ENCODE data around the gene M1AP.

M1AP gene, protein sequence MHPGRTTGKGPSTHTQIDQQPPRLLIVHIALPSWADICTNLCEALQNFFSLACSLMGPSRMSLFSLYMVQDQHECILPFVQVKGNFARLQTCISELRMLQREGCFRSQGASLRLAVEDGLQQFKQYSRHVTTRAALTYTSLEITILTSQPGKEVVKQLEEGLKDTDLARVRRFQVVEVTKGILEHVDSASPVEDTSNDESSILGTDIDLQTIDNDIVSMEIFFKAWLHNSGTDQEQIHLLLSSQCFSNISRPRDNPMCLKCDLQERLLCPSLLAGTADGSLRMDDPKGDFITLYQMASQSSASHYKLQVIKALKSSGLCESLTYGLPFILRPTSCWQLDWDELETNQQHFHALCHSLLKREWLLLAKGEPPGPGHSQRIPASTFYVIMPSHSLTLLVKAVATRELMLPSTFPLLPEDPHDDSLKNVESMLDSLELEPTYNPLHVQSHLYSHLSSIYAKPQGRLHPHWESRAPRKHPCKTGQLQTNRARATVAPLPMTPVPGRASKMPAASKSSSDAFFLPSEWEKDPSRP

DNA sequence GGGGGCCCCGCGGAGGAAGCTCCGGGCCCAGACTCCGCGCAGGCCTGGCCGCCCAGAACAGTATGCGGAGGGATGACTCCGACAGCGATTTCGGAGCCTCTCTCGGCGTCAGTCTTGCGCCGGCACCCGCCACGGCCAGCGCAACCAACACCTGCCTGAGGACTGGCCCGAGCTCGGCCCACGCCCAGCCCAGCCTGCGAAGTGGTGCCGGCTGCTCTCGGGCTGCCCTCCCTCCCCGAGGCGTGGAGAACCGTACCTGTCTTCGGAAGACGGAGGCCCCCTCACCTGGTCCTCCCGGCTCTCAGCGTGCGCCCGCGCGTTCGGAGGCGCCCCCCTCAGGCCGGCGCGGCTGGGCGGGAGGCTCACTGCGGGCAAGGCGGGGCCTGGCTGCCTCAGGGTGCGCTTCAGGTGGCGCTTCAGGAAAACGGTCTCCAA is at the start of gene M1AP:
Gene M1AP (minus strand): TSS at position 322 of the 435 bp plus-strand sequence. CDS start 8,055 bp downstream, outside the sequence.
- DNase-seq: no peak

DNA sequence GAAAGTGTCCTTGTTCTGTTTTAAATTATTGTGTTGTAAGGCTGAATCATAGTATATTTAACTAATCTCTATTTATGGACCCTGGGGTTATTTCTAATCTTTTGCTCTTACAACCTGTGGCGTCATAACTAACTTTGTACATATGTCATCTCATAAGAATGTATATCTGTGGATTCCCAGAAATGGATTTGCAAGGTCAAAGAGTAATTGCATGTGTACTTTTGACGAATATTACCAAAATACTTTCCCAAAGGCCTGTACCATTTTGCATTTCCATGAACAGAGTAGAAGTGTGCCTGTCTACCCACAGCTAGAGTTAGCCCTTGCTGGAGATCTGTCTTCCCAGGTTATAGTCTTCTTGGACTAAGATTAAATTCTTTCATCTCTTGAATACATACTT is 48.7 kb upstream of the M1AP start:
- no peak for DNase-seq

DNA sequence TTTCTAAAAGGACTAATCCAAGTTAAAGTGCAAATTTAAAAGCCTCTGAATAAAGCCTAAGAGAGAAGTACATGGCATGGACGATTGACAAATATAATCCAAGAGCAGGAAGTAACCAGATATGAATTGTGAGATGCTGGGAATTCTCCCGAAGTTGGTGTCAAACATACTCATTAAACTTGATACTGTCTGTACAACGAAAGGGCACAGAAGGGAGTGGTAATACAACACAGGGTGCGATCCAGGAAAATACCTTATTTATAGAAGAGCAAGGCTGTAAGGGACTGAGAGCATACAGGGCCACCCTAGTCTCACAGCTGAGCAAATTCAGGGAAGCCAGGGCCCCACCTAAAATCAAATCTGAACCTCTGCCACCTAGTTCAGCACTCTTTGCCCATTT is 47.5 kb upstream of the M1AP start:
- no peak for DNase-seq

DNA sequence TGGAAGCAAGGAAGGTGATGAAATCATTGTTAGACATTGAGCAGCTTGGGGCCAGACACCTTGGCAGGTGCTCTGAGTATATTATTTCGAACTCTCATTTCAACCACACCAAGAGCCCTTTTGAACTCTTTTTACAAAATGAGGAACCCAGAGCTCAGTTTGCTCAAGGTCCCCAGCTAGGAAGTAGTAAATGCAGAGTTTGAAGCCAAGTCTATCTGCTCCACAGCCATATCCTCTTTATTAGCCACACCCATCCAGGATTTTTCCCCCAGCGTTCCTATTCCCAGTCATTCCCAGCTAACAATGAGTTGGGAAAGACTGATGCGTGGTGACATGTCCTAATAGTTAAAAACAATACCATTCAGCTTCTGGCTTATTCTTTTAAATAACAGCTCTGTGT is 46.2 kb upstream of the M1AP start:
- no peak for DNase-seq

DNA sequence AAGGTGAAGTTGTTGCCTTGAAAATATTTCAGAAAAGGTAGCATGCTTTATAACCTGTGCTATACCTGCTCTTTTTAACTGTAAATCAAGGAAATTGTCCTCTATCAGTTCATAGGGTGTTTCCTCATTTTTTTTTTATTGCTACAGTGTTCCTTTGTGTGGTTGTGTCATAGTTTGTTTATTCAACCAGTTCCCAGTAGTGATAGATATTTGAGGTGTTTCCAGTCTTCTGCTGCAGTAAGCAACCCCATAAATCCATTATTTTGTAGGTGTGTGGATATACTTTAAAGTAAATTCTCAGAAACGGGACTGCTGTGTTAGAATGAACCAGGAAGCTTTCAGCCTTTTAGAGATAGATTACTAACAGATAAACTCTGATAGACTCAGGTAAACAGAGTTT is 45.5 kb upstream of the M1AP start:
- DNase-seq: no peak

DNA sequence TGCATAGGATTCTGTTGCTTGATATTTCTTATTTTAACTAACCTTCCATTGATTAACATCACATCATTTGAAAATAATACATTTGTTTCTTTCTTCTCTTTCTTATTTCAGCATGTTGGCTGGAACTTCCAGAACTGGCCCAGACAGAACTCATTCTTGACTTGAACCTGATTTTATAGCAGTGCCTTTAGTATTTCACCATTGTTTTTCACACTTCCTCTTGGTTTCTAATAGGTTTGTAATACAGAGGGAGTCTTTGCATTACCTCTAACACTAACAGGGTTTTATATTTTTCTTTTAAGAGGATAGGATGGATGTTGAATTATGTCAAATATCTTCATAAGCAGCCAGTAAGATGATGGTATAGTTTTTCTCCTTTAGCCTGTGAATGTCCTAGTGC is 45.1 kb upstream of the M1AP start:
- DNase-seq: no peak

DNA sequence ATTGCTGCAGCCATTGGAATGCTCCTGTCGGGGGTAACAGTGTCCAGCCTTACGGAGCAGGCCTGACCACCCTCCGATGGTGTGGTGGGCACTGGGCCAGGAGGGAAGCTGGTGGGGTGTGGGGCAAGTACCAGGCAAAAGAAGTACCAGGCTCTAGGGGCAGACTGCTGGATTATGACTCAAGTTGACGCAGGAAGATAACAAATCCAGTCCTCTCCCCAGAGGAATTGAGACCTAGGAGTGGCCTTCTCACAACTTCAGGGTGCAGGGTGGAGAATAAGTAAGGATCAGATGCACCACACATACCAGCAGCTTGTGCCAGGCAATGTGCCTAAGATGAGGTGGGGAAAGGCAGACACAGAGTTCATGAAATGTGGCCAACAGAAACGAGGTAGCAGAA is 43.8 kb upstream of the M1AP start:
- DNase-seq: no peak

DNA sequence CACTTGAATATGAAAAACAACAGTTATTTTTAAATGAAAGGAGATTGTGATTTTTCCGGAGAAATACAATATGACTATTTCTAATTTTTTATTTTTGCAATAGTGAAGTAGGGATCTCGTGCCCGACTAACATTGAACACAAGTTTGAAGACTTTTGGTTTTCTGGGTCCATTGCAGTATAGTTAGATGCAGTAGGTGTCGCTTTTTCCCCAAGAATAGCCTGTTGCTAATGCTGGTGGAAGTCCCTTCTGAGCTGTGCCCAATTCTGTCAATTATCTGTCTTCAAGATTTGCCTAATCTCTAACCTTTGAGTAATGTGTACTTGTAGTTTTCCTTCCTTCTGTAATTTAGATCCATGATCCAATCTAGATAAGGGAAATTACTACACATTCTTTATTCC is 42.4 kb upstream of the M1AP start:
- DNase-seq: peak; percentile 27 to 63

DNA sequence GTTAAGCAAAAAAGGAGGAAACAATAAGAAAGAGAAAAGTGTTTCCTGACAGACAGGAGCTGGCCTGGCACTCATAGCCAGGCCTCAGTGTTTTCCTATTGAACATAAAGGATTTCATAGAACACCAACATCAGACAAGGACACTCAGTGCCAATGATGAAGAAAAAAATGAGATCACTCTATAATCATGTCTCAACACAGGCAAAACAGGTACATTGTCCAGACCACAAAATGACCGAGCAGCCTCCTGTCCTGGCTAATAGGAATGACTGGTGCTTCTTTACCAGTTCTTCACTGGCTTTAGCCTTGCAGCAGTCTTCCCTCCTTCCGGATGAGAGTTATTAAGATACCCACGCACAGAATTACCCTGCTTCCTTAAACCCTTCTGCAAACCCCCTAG is 41.5 kb upstream of the M1AP start:
- no peak for DNase-seq

DNA sequence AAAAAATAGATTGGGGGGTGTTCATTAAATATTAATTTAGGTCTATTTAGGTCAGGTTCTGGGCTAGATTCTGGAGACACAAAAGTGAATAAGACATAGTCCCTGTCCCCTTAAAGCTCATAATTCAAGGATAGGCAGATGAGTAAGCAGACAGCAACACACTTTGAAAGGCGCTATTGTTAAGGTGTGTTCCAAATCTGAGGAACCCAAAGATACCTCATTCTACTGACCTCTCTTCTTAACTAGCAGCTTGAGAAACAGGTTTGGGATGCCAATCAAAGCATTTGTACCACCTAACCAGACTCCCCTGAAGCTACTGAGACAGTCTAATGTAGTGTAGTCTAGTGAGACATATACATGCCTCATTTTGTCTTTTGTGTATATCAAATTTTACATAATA is 40.8 kb upstream of the M1AP start:
- no peak for DNase-seq

DNA sequence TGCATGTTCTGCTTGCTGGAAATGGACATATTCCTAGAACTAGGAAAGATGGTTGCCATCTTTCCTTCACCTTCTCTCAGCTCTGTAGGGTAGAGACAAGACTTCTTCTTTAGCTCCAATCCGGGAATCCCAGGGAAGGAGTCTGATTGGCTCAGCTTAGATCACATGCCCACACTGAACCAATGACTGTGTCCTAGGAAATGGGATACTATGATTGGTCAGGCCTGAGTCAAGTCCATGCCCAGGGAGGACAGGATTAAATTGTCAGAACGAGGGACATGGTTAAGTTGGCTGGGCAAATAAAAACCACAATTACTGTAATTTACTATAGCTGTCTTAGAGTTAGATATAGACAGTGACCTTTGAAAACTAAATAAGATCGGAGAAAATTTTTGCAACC is 37.3 kb upstream of the M1AP start:
- DNase-seq: no peak

DNA sequence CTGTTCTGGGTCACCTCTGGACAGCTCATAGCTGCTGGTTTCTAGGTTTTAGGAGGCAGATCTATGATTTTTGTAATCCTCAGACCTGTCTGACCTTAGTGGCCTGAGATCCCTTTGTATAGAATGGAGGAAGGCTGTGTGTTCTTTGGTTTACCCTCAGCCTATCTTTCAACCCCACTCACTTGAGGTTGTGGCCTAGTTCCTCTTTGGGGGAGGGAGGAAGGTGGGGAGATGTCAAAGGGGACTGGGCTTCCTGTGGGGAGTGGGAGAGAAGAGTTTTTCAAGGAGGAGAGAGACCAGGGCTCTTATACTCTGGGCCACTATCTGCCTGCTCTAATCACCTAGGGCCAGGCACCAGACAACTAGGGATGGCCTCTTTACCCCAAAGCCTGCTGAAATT is 34.4 kb upstream of the M1AP start:
- no peak for DNase-seq

DNA sequence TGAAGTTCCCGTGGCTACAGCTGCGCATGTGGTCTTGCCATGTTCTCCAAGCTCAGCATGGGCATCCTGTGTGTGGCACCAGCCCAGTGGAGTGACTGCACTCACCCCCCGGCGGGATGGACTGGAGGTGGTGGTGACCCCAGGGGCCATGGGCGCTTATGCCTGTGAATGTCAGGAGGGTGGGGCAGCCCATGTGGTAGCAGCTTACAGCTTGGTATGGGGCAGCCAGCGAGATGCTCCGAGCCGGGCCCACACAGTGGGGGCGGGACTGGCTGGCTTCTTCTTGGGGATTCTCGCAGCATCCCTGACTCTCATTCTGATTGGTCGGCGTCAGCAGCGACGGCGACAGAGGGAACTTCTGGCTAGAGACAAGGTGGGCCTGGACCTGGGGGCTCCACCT is 31.5 kb upstream of the M1AP start:
- no peak for DNase-seq

DNA sequence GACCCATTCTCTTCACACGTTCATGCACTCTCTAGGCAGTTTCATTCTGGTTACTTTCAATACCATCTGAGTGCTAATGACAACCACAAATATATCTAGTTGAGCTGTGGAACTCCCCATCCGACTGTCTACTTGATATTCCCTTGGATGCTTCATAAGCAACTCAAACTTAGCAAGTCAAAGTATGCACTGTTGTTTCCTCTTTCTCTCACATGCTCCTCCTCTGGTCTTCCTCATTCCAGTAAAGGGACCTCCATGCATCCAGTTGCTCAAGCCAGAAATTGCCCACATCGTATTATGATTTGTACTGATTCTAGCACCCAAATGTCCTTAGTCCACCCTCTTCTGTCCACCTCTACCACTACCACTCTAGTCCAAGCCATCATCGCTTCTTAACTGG is 28.2 kb upstream of the M1AP start:
- no peak for DNase-seq

DNA sequence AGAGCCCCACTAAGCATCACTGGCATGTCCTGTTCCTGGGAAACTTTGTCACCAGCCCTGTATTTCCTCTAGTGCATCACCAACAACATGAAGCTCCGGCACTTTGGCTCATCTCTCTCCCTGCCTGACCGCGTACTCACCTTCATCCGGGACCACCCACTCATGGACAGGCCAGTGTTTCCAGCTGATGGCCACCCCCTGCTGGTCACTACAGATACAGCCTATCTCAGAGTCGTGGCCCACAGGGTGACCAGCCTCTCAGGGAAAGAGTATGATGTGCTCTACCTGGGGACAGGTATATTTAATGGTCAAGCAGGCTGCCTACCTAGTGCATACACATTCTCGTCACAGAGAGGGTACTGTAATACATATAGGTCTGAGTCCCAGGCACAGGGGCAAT is 27.0 kb upstream of the M1AP start:
- no peak for DNase-seq

DNA sequence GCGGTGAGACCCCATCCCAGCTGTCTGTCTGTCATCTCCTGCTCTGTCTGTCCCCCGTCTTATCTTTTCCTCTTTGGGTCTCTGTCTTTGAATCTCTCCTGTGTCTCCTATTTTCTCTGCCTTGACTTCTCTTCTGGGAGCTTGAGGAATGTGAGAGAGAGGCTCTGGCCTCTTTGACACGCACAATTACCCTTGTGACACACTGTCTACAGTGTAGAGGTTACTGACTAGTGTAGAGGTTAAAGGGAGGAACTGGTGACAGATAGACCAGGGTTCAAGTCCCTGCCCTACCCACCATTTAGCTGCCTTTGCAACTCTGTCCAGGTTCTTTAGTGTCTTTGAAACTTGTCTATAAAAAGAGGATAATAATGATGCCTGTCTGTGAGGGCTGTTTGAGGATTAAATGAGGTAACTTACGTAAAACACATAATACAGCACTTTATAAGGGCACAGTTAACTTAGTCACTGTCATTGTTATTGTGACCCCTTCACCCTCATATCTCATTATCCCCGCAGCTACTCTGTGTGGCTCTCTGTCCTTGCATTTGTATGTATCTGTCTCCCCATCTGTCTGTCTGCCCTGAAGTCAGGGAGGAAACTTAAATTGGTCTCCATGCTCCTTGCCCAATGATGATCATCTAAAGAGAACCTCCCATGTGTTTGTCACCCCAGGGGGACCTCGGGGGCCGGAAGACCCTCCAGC is 25.8 kb upstream of the M1AP start:
- no peak for DNase-seq

DNA sequence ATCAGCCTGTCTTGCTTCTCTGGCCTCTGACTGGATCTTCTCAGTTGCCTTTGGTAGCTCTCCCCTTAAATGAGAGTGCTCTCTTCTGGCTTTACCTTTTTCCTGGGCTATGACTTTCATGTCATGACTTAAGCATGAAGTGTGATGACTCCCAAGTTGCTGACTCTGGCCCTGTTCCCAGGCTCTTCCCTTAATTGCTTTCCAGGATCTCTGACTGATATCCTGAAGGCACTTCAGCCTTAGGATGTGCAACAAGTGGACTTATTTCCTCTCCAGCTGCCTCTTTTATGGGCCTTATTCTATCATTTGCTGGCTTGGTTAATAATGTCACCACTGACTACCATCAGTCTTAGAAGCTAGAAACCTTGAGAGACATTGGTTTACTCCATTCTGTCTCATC is 23.3 kb upstream of the M1AP start:
- DNase-seq: no peak

DNA sequence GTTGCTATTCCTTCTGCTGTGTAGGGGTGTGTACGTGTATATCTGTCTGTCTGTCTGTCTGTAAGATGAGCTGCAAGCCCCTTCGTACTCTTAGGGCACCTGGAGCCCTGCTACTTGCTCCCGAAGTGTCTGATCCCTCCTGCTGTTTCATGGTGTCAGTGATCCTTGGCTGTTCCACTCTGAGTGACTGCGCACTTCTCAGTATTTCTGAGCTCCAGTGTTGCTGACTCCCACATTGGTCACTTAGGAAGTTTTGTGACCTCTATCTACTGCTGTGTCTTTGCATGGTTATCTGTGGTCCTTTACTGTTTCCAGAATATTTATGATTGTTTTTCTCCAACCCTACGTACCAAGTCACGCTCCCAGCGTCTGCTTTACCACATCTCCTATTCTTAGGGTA is 22.1 kb upstream of the M1AP start:
- DNase-seq: no peak

DNA sequence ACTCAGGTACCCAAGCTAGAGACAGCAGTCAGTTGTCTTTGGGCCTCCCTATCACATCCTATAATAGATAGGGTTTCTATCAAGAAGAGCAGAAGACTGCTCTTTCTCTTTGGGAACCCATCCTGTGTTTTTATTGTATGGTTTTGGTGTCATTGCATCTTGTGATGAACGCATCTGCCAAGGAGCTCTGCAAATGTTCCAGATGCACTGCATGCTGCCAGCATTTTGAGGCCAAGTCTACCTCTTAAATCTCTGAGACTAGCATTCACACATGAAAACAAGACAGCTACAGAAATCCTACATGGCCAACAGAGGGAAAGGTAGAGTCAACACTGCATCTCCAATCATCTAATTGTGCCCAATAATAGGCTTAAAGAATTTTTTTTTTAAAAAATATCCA is 20.0 kb upstream of the M1AP start:
- no peak for DNase-seq

DNA sequence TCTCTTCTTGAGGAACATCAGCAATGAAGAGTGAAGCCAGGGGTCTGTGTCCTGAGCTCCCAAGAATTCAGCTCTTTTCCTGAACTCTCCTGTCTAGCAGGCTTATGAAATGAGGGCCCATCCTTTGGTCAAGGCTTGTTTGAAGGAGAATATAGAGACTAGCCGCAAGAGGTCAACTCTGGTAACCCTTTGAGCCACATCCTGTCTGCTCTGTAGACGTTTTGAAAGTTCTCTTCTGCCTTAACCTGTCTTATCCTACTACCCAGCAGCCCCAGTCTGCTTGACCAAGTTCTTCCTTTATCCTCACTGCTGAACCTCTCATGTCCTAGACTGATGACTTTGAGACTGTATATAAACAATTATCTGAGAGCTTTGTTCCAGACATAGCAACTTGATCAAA is 11.3 kb upstream of the M1AP start:
- no peak for DNase-seq

DNA sequence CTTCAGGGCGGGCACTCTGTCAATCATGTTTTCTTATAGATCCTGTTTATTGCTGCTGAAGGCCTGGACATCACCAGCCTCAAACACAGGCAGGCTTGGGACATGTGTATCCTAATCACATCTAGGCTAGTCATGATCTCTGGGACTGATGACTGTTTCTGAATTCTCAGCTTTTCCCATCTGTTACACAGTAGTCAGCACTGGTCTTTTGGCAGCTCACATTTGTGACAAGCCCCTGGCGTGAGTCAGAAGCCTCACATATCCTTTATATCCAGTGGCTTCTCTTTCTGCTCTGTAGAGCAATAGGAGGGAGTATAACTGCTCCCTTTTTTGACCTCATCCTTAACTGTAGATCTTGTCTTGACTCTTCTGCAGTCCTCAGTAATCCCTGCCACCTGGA is 10.4 kb upstream of the M1AP start:
- no peak for DNase-seq

DNA sequence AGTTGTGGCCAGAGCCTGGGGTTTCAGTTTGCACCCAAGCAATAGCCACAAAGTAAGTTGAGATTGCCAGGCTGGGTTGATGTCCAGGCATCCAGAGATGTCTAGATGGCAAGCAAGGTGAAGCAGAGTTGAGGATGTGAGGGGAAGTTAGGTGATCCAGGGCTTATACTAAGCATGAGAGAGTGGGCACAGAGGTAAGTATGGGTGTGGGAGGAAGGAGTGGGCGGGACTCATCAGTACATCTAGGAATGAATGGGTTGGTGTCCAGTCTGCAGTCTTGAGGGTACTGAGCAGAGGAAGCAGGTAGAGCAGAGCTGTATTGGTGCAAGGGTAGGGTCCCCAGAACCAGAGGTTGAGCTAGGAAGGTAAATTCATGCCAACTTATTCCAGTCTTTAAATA is 7.4 kb upstream of the M1AP start:
- no peak for DNase-seq

DNA sequence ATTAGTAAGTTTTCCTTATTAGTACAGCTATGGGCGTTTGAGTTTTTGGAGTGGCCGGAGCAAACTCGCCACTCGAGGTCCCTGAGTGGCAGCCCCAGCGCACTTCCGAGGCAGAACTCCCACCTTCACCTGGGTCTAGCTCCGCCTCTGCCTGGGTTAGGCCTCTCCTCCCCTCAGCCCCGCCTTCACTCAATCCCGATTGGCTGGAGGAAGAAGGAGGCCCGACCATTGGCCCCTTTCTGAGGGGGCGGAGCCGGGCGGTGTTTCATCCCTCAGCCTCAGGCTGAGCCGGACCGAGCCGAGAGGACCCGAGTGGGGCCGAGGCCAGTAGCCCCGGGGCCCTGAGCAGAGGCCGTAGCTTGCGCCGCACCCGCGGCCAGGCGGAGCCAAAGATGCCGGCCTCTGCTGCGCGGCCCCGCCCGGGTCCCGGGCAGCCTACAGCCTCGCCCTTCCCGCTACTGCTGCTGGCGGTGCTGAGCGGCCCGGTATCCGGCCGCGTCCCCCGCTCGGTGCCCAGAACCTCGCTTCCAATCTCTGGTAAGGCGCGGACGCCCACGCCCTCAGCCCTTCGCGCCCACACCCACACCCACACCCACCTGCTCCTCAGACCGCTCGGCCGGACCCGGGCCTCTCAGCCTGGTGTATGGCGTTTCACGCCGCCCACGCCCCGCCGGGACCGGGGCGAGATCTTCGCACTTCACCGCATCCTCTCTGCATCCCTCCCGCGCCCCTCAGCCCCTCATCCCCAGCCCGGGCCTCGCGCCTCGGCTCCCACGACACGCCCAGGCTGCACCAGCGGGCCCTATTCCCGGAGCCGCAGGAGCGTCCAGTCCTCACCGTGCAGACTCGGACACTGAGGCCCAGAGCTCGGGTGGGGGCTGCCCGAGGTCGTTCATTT is 6.1 kb upstream of the M1AP start, which contains the start of gene SEMA4F:
Gene SEMA4F (plus strand): TSS at position 263 of the 898 bp plus-strand sequence. CDS start 130 bp downstream, at position 393.
- DNase-seq: peak; percentile 90 to 95
